HepG2 (cell line): Measurements from ENCODE around the gene TP73. TPM values are rescaled to one million over a fixed set of nuclear protein-coding genes. Genes with fewer than 3 reads are reported as not detected.

Source experiments
- AKAP8 ChIP-seq: sonication (generic); formaldehyde crosslinking; IDR thresholded peaks from 2 replicates; pipeline ENCODE4 v1.5.1; 2020; ENCODE audit warnings: mild to moderate bottlenecking, missing genetic modification reagents
- CENPX ChIP-seq: sonication (generic); formaldehyde crosslinking; IDR thresholded peaks from 2 replicates; pipeline ENCODE4 v1.9.0; 2021; ENCODE audit warnings: mild to moderate bottlenecking, missing genetic modification reagents, moderate library complexity
- CREBL2 ChIP-seq: sonication (generic); formaldehyde crosslinking; IDR thresholded peaks from 2 replicates; pipeline ENCODE4 v1.8.1; 2023; ENCODE audit warnings: missing genetic modification reagents, mild to moderate bottlenecking, borderline replicate concordance
- FLYWCH1 ChIP-seq: sonication (generic); formaldehyde crosslinking; IDR thresholded peaks from 2 replicates; pipeline ENCODE4 v1.8.1; 2023; ENCODE audit warnings: mild to moderate bottlenecking, missing genetic modification reagents
- HHEX ChIP-seq: IDR thresholded peaks from 2 replicates; pipeline ENCODE4 v1.6.1; 2016; ENCODE audit warnings: control low read depth
- HIVEP1 ChIP-seq: sonication (generic); formaldehyde crosslinking; IDR thresholded peaks from 2 replicates; pipeline ENCODE4 v1.4.0; 2020; ENCODE audit warnings: mild to moderate bottlenecking, missing genetic modification reagents
- MTA3 ChIP-seq: sonication (generic); formaldehyde crosslinking; IDR thresholded peaks from 2 replicates; pipeline ENCODE4 v1.4.0; 2020; ENCODE audit warnings: missing genetic modification reagents
- MTERF4 ChIP-seq: sonication (generic); formaldehyde crosslinking; IDR thresholded peaks from 2 replicates; pipeline ENCODE4 v1.8.0; 2023; ENCODE audit warnings: mild to moderate bottlenecking, missing genetic modification reagents
- NFRKB ChIP-seq: fragments of 450-650 bp; IDR thresholded peaks from 2 replicates; pipeline ENCODE4 v1.6.1; 2017
- PITX1 ChIP-seq: sonication (generic); formaldehyde crosslinking; IDR thresholded peaks from 2 replicates; pipeline ENCODE4 v1.5.1; 2020; ENCODE audit warnings: mild to moderate bottlenecking, missing genetic modification reagents
- SALL2 ChIP-seq: sonication (generic); formaldehyde crosslinking; IDR thresholded peaks from 2 replicates; pipeline ENCODE4 v1.8.1; 2023; ENCODE audit warnings: mild to moderate bottlenecking, missing genetic modification reagents, inconsistent platforms
- SATB2 ChIP-seq: sonication (generic); formaldehyde crosslinking; IDR thresholded peaks from 2 replicates; pipeline ENCODE4 v1.5.0; 2020; ENCODE audit warnings: missing genetic modification reagents
- SMAD9 ChIP-seq: sonication (generic); formaldehyde crosslinking; IDR thresholded peaks from 2 replicates; pipeline ENCODE4 v1.5.1; 2020; ENCODE audit warnings: mild to moderate bottlenecking, missing genetic modification reagents
- TAF1 ChIP-seq: sonication (generic); formaldehyde crosslinking; IDR thresholded peaks from 2 replicates; pipeline ENCODE4 v1.4.0; 2020; ENCODE audit warnings: missing genetic modification reagents
- ZBTB21 ChIP-seq: sonication (generic); formaldehyde crosslinking; IDR thresholded peaks from 2 replicates; pipeline ENCODE4 v1.4.0; 2020; ENCODE audit warnings: missing genetic modification reagents
- ZBTB49 ChIP-seq: sonication (generic); formaldehyde crosslinking; IDR thresholded peaks from 2 replicates; pipeline ENCODE4 v1.4.0; 2020; ENCODE audit warnings: missing genetic modification reagents, borderline replicate concordance
- ZFP36L2 ChIP-seq: sonication (generic); formaldehyde crosslinking; IDR thresholded peaks from 2 replicates; pipeline ENCODE4 v1.4.0; 2020; ENCODE audit warnings: missing genetic modification reagents
- ZNF407 ChIP-seq: sonication (generic); formaldehyde crosslinking; IDR thresholded peaks from one replicate; pipeline ENCODE4 v1.5.1; 2020; ENCODE audit warnings: mild to moderate bottlenecking, missing genetic modification reagents; ENCODE audit errors: not compliant biosample characterization
- ZNF790 ChIP-seq: sonication (generic); formaldehyde crosslinking; IDR thresholded peaks from 2 replicates; pipeline ENCODE4 v1.8.0; 2022; ENCODE audit warnings: missing genetic modification reagents, mild to moderate bottlenecking, borderline replicate concordance
- polyA plus RNA-seq, 8 experiments: library from polyadenylated mRNA; depleted of rRNA in 3 of 8; stranded (reverse) in 7 of 8; unstranded in 1 of 8; fragments of >200 nt; fragmentation: Illumina TruSeq in 4 of 8; extraction: Trizol in 4 of 8; gene quantifications; 2 replicates each; pipeline versions ENCODE4 v1.2.1 to v1.2.3, GENCODE V29; 2011 to 2016; ENCODE audit warnings: low read depth in 4 of 8, missing spikeins in 1 of 8, mixed read lengths in 1 of 8; ENCODE audit not compliant: insufficient read depth in 1 of 8
- total RNA-seq, 5 experiments: library from RNA; depleted of rRNA; stranded (reverse); fragments of >200 nt; fragmentation: Illumina TruSeq; extraction: Trizol; gene quantifications; 2 replicates each; pipeline ENCODE4 v1.2.3, GENCODE V29; 2016; ENCODE audit warnings: low read depth in 1 of 5

Gene TP73
- total and polyA plus RNA-seq, 2 of the 13 experiments (the other 11 are each of a cell fraction or from before 2014, with no cell fraction given), result 0.49 to 1.1 TPM

GRCh38 chr1:3649342-3650247 is 2.7 kb upstream of the TP73 start, which contains the start of gene WRAP73 (continued):
- TF ChIP-seq SATB2 (CRISPR knock-in tag) (no peak), ZNF790 (no peak), ZNF407 (CRISPR knock-in tag) (no peak), SMAD9 (CRISPR knock-in tag) (no peak), MTERF4 (CRISPR knock-in tag) (no peak), HIVEP1 (peak; percentile 74), SALL2 (no peak; the same call in 1 of the 2 replicates), PITX1 (CRISPR knock-in tag) (no peak), CENPX (no peak), AKAP8 (CRISPR knock-in tag) (0 out of 2 replicates have a peak, but pooled peaks have one; percentile 43), NFRKB (no peak), CREBL2 (CRISPR knock-in tag) (no peak), ZBTB21 (no peak), FLYWCH1 (no peak), TAF1 (CRISPR knock-in tag) (peak; percentile 44; the same call in 1 of the 2 replicates), HHEX (CRISPR knock-in tag) (no peak), MTA3 (CRISPR knock-in tag) (no peak), ZFP36L2 (no peak), ZBTB49 (no peak)
